K562 (cell line): Measurements from ENCODE around the gene C7orf25.

Experiments used
- BMI1 ChIP-seq: fragments of 150-350 bp; IDR thresholded peaks from 2 replicates; pipeline ENCODE4 v1.6.1; 2014; ENCODE audit warnings: low read length
- FOXK1 ChIP-seq: sonication (generic); formaldehyde crosslinking; IDR thresholded peaks from 2 replicates; pipeline ENCODE4 v1.8.0; 2022; ENCODE audit warnings: missing genetic modification reagents, mild to moderate bottlenecking, borderline replicate concordance
- RUNX1 ChIP-seq: sonication (generic); IDR thresholded peaks from 2 replicates; pipeline ENCODE4 v1.6.1; 2016; ENCODE audit warnings: antibody characterized with exemption, low read depth
- ZNF133 ChIP-seq: fragments of 250-450 bp; sonication (Bioruptor Pico); IDR thresholded peaks from 2 replicates; pipeline ENCODE4 v1.4.0; 2020; ENCODE audit warnings: mild to moderate bottlenecking
- ZSCAN29 ChIP-seq: fragments of 450-650 bp; IDR thresholded peaks from 2 replicates; pipeline ENCODE4 v1.6.1; 2017
- TF ChIP-seq, protein P1 (sequence below): fragments of 450-650 bp; IDR thresholded peaks from 2 replicates; pipeline ENCODE4 v1.6.1; 2016; ENCODE audit warnings: missing biosample characterization, missing genetic modification characterization
- TF ChIP-seq, protein P2 (sequence below), 2 experiments: fragments of 450-650 bp; IDR thresholded peaks; 2 replicates each; pipeline ENCODE4 v1.6.1; 2016
- TF ChIP-seq, protein P3 (sequence below), 2 experiments: fragments of 450-650 bp in 1 of 2; sonication (generic) in 1 of 2; formaldehyde crosslinking; conservative IDR thresholded peaks; 2 replicates each; pipeline versions ENCODE4 v1.4.0 to v1.8.1; 2020 to 2022; ENCODE audit warnings: mild to moderate bottlenecking in 1 of 2, missing genetic modification reagents in 1 of 2

DNA sequence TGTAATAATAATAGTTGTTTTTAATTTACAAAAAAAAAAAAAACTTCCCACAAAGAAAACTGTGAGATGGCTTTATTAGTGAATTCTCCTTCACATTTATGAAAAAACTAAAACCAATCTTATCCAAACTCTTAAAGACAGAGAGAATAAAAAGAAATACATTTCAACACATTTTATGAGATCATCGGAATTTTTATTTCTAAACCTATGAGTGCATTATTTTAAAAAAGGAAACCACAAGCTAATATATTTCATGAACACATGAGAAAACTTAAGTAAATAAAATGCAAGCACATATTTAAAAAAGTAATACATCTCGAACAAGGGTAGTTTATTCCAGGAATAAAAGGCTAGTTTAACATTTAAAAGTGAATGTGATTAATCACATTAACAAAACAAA is 31.5 kb downstream of the C7orf25 start:
- TF ChIP-seq FOXK1 (no peak), ZSCAN29 (no peak), RUNX1 (no peak), BMI1 (no peak), ZNF133 (CRISPR knock-in tag) (no peak)
- TF ChIP-seq, protein P1, sequence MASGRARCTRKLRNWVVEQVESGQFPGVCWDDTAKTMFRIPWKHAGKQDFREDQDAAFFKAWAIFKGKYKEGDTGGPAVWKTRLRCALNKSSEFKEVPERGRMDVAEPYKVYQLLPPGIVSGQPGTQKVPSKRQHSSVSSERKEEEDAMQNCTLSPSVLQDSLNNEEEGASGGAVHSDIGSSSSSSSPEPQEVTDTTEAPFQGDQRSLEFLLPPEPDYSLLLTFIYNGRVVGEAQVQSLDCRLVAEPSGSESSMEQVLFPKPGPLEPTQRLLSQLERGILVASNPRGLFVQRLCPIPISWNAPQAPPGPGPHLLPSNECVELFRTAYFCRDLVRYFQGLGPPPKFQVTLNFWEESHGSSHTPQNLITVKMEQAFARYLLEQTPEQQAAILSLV (tag), result no peak
- TF ChIP-seq, protein P2, sequence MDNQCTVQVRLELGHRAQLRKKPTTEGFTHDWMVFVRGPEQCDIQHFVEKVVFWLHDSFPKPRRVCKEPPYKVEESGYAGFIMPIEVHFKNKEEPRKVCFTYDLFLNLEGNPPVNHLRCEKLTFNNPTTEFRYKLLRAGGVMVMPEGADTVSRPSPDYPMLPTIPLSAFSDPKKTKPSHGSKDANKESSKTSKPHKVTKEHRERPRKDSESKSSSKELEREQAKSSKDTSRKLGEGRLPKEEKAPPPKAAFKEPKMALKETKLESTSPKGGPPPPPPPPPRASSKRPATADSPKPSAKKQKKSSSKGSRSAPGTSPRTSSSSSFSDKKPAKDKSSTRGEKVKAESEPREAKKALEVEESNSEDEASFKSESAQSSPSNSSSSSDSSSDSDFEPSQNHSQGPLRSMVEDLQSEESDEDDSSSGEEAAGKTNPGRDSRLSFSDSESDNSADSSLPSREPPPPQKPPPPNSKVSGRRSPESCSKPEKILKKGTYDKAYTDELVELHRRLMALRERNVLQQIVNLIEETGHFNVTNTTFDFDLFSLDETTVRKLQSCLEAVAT (IDR thresholded peaks at IDR 0.05), result no peak
- TF ChIP-seq, protein P3, sequence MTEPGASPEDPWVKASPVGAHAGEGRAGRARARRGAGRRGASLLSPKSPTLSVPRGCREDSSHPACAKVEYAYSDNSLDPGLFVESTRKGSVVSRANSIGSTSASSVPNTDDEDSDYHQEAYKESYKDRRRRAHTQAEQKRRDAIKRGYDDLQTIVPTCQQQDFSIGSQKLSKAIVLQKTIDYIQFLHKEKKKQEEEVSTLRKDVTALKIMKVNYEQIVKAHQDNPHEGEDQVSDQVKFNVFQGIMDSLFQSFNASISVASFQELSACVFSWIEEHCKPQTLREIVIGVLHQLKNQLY (CRISPR knock-in tag; conservative IDR thresholded peaks at IDR 0.05), result no peak
